HCT116 (cell line): ENCODE measurements around the gene TEPSIN. TPM values are rescaled to one million over a fixed set of nuclear protein-coding genes. Genes with fewer than 3 reads are reported as not detected.

Source experiments
- ATAC-seq: fragments of 200-7000 bp; cut with Tn5 transposase; 2 replicates; pipeline ENCODE4 v1.9.1; 2020; ENCODE audit warnings: mild to moderate bottlenecking, moderate library complexity
- BruUV-seq: library from RNA; stranded (reverse); fragments of 400-500 nt; replicated peaks from 2 replicates; lab custom pipeline; 2021; lab: Mats Ljungman, UMichigan
- CTCF ChIA-PET: fragments of 300-600 bp; sonication (Branson Sonifier 250); formaldehyde crosslinking; loops from one replicate; lab custom pipeline; 2021; ENCODE audit warnings: antibody characterized with exemption; lab: Charles Lee
- POLR2A ChIA-PET: fragments of 300-600, 350-600 bp; sonication (Branson Sonifier 250); formaldehyde crosslinking; loops from one replicate; lab custom pipeline; 2021; ENCODE audit warnings: antibody characterized with exemption; lab: Charles Lee
- RAD21 ChIA-PET, 2 experiments: fragments of 300-600 bp; sonication (Branson Sonifier 250); formaldehyde crosslinking; loops; one replicate each; lab custom pipeline; 2023; ENCODE audit warnings: low total read pairs in 2 of 2; ENCODE audit not compliant: uncharacterized antibody in 2 of 2, unreplicated experiment in 2 of 2, low non-redundant PET in 1 of 2; lab: Charles Lee
- DNase-seq: peaks from one replicate; pipeline ENCODE4 v3.0.0-alpha.2; 2010; ENCODE audit warnings: low read depth, low spot score
- H2AFZ ChIP-seq: fragments of 200-600 bp; shearing (Covaris generic), sonication (generic); 2 replicates; pipeline ENCODE4 v1.6.1; 2017; ENCODE audit warnings: low read depth, mixed run types, mixed read lengths, antibody characterized with exemption, low read length; ENCODE audit not compliant: poor library complexity, severe bottlenecking
- H3K27ac ChIP-seq: 2 replicates; pipeline ENCODE4 v1.5.1; 2012; ENCODE audit warnings: low read depth, low read length
- H3K27me3 ChIP-seq: fragments of 200-600 bp; sonication (generic); 2 replicates; pipeline ENCODE4 v1.6.1; 2016; ENCODE audit warnings: mixed run types, low read length, mixed read lengths; ENCODE audit not compliant: insufficient read depth
- H3K36me3 ChIP-seq, 2 experiments: fragments of 200-500 bp in 1 of 2; fragments of 200-600 bp in 1 of 2; sonication (Bioruptor generic) in 1 of 2; sonication (generic) in 1 of 2; 2 replicates each; pipeline versions ENCODE4 v1.5.1 to v1.6.1; 2014 to 2016; ENCODE audit warnings: low read length in 2 of 2, inconsistent platforms in 1 of 2, mixed read lengths in 1 of 2, mixed run types in 1 of 2; ENCODE audit not compliant: insufficient read depth in 2 of 2, control insufficient read depth in 1 of 2
- H3K4me1 ChIP-seq, 2 experiments: fragments of 200-600 bp in 1 of 2; sonication (generic) in 1 of 2; 2 replicates each; pipeline versions ENCODE4 v1.5.1 to v1.6.1; 2012 to 2017; ENCODE audit warnings: low read length in 2 of 2, inconsistent platforms in 1 of 2, mild to moderate bottlenecking in 1 of 2, mixed read lengths in 1 of 2, mixed run types in 1 of 2, moderate library complexity in 1 of 2; ENCODE audit not compliant: insufficient read depth in 2 of 2, control insufficient read depth in 1 of 2
- H3K4me2 ChIP-seq: fragments of 200-600 bp; sonication (generic); 2 replicates; pipeline ENCODE4 v1.6.1; 2017; ENCODE audit warnings: mixed run types, low read length, mixed read lengths
- H3K4me3 ChIP-seq, 2 experiments: fragments of 200-600 bp in 1 of 2; sonication (generic) in 1 of 2; replicated peaks in 1 of 2; 2 replicates each; pipeline ENCODE4 v1.5.1; 2011 to 2016; ENCODE audit warnings: low read length in 2 of 2, control low read depth in 1 of 2, low read depth in 1 of 2, mild to moderate bottlenecking in 1 of 2, mixed read lengths in 1 of 2, mixed run types in 1 of 2
- H3K79me2 ChIP-seq: fragments of 200-600 bp; sonication (generic); 2 replicates; pipeline ENCODE4 v1.6.1; 2017; ENCODE audit warnings: mild to moderate bottlenecking, mixed run types, low read length, moderate library complexity, mixed read lengths; ENCODE audit not compliant: insufficient read depth
- H3K9ac ChIP-seq: fragments of 200-600 bp; sonication (generic); 2 replicates; pipeline ENCODE4 v1.6.1; 2016; ENCODE audit warnings: low read length, mixed read lengths
- H3K9me2 ChIP-seq: fragments of 200-600 bp; sonication (generic), shearing (Covaris generic); 2 replicates; pipeline ENCODE4 v1.6.1; 2017; ENCODE audit warnings: mixed run types, mild to moderate bottlenecking, moderate library complexity; ENCODE audit not compliant: insufficient read depth
- H3K9me3 ChIP-seq, 2 experiments: fragments of 200-500 bp in 1 of 2; fragments of 200-600 bp in 1 of 2; sonication (Bioruptor generic) in 1 of 2; sonication (generic) in 1 of 2; 2 replicates each; pipeline ENCODE4 v1.6.1; 2014 to 2017; ENCODE audit warnings: low read length in 2 of 2, mixed read lengths in 2 of 2, inconsistent platforms in 1 of 2, low read depth in 1 of 2, mild to moderate bottlenecking in 1 of 2, mixed run types in 1 of 2, moderate library complexity in 1 of 2; ENCODE audit not compliant: control insufficient read depth in 1 of 2, insufficient read depth in 1 of 2
- H4K20me1 ChIP-seq: fragments of 200-600 bp; sonication (generic), shearing (Covaris generic); 2 replicates; pipeline ENCODE4 v1.6.1; 2017; ENCODE audit warnings: mixed run types, mild to moderate bottlenecking, moderate library complexity; ENCODE audit not compliant: insufficient read depth
- ATF3 ChIP-seq: IDR thresholded peaks from 2 replicates; pipeline ENCODE4 v1.6.1; 2012
- CBX3 ChIP-seq: IDR thresholded peaks from 2 replicates; pipeline ENCODE4 v1.6.1; 2012; ENCODE audit warnings: low read depth
- CTCF ChIP-seq, 3 experiments: fragments of 200-600 bp in 1 of 3; sonication (generic) in 1 of 3; IDR thresholded peaks in 2 of 3; conservative IDR thresholded peaks in 1 of 3; 2 replicates each; pipeline ENCODE4 v1.5.1; 2012 to 2017; ENCODE audit warnings: low read depth in 2 of 3, low read length in 2 of 3, antibody characterized with exemption in 1 of 3, borderline replicate concordance in 1 of 3, control low read depth in 1 of 3, mild to moderate bottlenecking in 1 of 3, mixed read lengths in 1 of 3, mixed run types in 1 of 3, moderate library complexity in 1 of 3; ENCODE audit not compliant: insufficient read depth in 1 of 3
- EGR1 ChIP-seq: IDR thresholded peaks from 2 replicates; pipeline ENCODE4 v1.6.1; 2012; ENCODE audit warnings: low read depth
- ELF1 ChIP-seq: IDR thresholded peaks from 2 replicates; pipeline ENCODE4 v1.6.1; 2012; ENCODE audit warnings: low read depth, borderline replicate concordance
- EZH2 ChIP-seq: fragments of 200-600 bp; sonication (generic); IDR thresholded peaks from 2 replicates; pipeline ENCODE4 v1.6.1; 2017; ENCODE audit warnings: antibody characterized with exemption, mixed run types
- EZH2phosphoT487 ChIP-seq: fragments of 200-600 bp; IDR thresholded peaks from 2 replicates; pipeline ENCODE4 v1.6.1; 2018; ENCODE audit warnings: antibody characterized with exemption, borderline replicate concordance
- JUND ChIP-seq: IDR thresholded peaks from 2 replicates; pipeline ENCODE4 v1.6.1; 2012
- MAX ChIP-seq: IDR thresholded peaks from 2 replicates; pipeline ENCODE4 v1.6.1; 2012
- POLR2A ChIP-seq: IDR thresholded peaks from 2 replicates; pipeline ENCODE4 v1.7.0; 2011; ENCODE audit warnings: borderline replicate concordance; ENCODE audit not compliant: insufficient read depth, insufficient read length; ENCODE audit errors: extremely low read depth
- POLR2AphosphoS5 ChIP-seq: IDR thresholded peaks from 2 replicates; pipeline ENCODE4 v1.6.1; 2011; ENCODE audit warnings: mild to moderate bottlenecking, low read depth, low read length, moderate library complexity
- RAD21 ChIP-seq: IDR thresholded peaks from 2 replicates; pipeline ENCODE4 v1.6.1; 2012; ENCODE audit warnings: low read depth, mild to moderate bottlenecking
- SIN3A ChIP-seq: IDR thresholded peaks from 2 replicates; pipeline ENCODE4 v1.6.1; 2012; ENCODE audit warnings: low read depth
- SP1 ChIP-seq: IDR thresholded peaks from 2 replicates; pipeline ENCODE4 v1.6.1; 2012; ENCODE audit warnings: low read depth
- SRF ChIP-seq: IDR thresholded peaks from 2 replicates; pipeline ENCODE4 v1.6.1; 2012; ENCODE audit warnings: low read depth
- TCF7L2 ChIP-seq: IDR thresholded peaks from 2 replicates; pipeline ENCODE4 v1.7.0; 2011; ENCODE audit warnings: borderline replicate concordance, inconsistent platforms; ENCODE audit not compliant: insufficient read depth, insufficient read length; ENCODE audit errors: extremely low read depth
- ZBTB33 ChIP-seq: IDR thresholded peaks from 2 replicates; pipeline ENCODE4 v1.6.1; 2011; ENCODE audit warnings: mild to moderate bottlenecking, low read length, moderate library complexity; ENCODE audit not compliant: insufficient replicate concordance; ENCODE audit errors: extremely low read depth
- ZFX ChIP-seq: fragments of 450-650 bp; IDR thresholded peaks from 2 replicates; pipeline ENCODE4 v1.6.1; 2017
- ZNF274 ChIP-seq: fragments of 200-500 bp; sonication (Bioruptor generic); IDR thresholded peaks from 2 replicates; pipeline ENCODE4 v1.6.1; 2014; ENCODE audit warnings: mild to moderate bottlenecking, low read depth, low read length, inconsistent platforms
- intact Hi-C: fragments of 100-400 bp; cut with micrococcal nuclease; formaldehyde crosslinking; loops from 2 replicates; pipeline ENCODE4 v1.10.0; 2022
- total RNA-seq: library from RNA; stranded (reverse); gene quantifications from one replicate; pipeline ENCODE4 v1.2.1, GENCODE V29; 2021; ENCODE audit not compliant: unreplicated experiment

The TEPSIN gene
- total RNA-seq, 1 experiment from 2014 or later: 50.6 TPM

GRCh38 chr17:81218459-81218858 lies 20.4 kb downstream of the TEPSIN start:
- Histone ChIP-seq H4K20me1 (no peaks in the 10 kb centered on the region), H3K4me3 (no peak overlapping the region), H3K27ac (no peak overlapping the region), H3K4me1 (peaks cover 16 to 24% of the 10 kb centered on the region in 2 experiments), H3K79me2 (peaks cover 15% of the 10 kb centered on the region; the same call in 1 of the 2 replicates), H3K4me2 (no peak overlapping the region), H3K36me3 (peaks cover 0 to 10% of the 10 kb centered on the region in 2 experiments; a peak in 2 of 4 replicates), H3K9ac (no peak overlapping the region), H3K9me2 (no peaks in the 10 kb centered on the region), H2AFZ (no peak overlapping the region), H3K27me3 (no peaks in the 10 kb centered on the region), H3K9me3 (no peaks in the 10 kb centered on the region)
- POLR2A ChIA-PET: no interaction called here
- RAD21 ChIA-PET: no interaction called here
- ATAC-seq (no peak), DNase-seq (no peak)
- CTCF ChIA-PET: no interaction called here
- no TSS peak for BruUV-seq
- intact Hi-C loops: no loop called here
- TF ChIP-seq JUND (no peak), EZH2 (no peak)

GRCh38 chr17:81217491-81217890 lies 21.4 kb downstream of the TEPSIN start:
- no TSS peak for BruUV-seq
- ATAC-seq (no peak), DNase-seq (no peak)
- no peaks in the 10 kb centered on the region for H4K20me1 ChIP-seq
- H2AFZ ChIP-seq: no peak overlapping the region
- no peaks in the 10 kb centered on the region for H3K9me2 ChIP-seq
- TF ChIP-seq EZH2phosphoT487 (no peak), ATF3 (no peak), CTCF (IDR thresholded peaks at IDR 0.05 in 2 of 3, conservative IDR thresholded peaks at IDR 0.05 in 1 of 3; ENCODE audit: borderline replicate concordance in 1 of 3, insufficient read depth in 1 of 3, low read depth in 2 of 3, low read length in 2 of 3) (no peak), POLR2AphosphoS5 (no peak), SP1 (no peak), CBX3 (no peak), POLR2A (no peak), SIN3A (no peak), ZBTB33 (no peak), RAD21 (no peak), JUND (no peak), SRF (no peak), ELF1 (no peak), MAX (no peak), TCF7L2 (no peak), ZNF274 (no peak), ZFX (no peak), EGR1 (no peak)
- peaks cover 14 to 18% of the 10 kb centered on the region in 2 experiments for H3K4me1 ChIP-seq
- RAD21 ChIA-PET: no interaction called here
- no peak overlapping the region for H3K9ac ChIP-seq
- peaks cover 15% of the 10 kb centered on the region; the same call in 1 of the 2 replicates for H3K79me2 ChIP-seq
- H3K27me3 ChIP-seq: no peaks in the 10 kb centered on the region
- peaks cover 0 to 10% of the 10 kb centered on the region in 2 experiments; a peak in 2 of 4 replicates for H3K36me3 ChIP-seq
- no peak overlapping the region for H3K4me3 ChIP-seq
- CTCF ChIA-PET: no interaction called here
- POLR2A ChIA-PET: no interaction called here
- intact Hi-C loops: no loop called here
- no peak overlapping the region for H3K4me2 ChIP-seq
- H3K27ac ChIP-seq: no peak overlapping the region
- no peaks in the 10 kb centered on the region for H3K9me3 ChIP-seq
